ENCODE results near the gene OCLN.
"Not testable (repeated sequence)": the region's sequence is repeated elsewhere in the genome, so short reads cannot be mapped to it uniquely, and the experiment has no call there.

DNA sequence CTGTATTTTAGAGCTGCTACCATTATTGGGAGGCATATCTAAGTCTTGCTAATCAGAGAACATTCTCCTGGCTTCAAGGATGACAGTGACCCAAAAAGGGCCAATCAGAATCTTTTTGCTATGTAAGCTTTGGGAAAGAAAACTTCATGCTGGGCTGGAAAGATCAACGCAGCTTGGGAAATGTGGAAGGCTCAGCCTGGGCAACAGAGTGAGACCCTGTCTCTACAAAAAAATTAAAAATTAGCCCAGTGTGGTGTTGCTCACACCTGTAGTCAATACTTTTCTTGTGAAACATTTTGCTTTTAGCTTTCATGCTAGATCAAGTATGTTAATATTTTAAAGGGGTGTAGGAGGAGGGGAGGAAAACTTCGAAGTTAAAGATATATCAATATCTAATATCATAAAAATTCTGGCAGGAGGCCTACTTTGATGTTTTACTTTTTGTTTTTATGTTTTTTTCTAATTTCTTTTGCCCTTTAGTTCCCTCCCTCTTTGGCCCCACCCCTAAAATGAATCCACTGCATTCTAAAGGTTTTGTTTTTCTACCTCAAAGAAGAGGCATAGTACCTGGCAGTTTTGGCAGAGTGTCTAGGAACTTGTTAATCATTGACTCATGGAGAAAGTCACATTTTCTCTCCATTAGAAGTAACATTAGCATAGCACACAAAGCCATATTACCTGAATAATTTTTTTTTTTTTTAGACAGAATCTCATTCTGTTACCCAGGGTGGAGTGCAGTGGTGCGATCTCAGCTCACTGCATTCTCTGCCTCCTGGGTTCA lies 50.4 kb downstream of the OCLN start:
- TF ChIP-seq, protein P1, sequence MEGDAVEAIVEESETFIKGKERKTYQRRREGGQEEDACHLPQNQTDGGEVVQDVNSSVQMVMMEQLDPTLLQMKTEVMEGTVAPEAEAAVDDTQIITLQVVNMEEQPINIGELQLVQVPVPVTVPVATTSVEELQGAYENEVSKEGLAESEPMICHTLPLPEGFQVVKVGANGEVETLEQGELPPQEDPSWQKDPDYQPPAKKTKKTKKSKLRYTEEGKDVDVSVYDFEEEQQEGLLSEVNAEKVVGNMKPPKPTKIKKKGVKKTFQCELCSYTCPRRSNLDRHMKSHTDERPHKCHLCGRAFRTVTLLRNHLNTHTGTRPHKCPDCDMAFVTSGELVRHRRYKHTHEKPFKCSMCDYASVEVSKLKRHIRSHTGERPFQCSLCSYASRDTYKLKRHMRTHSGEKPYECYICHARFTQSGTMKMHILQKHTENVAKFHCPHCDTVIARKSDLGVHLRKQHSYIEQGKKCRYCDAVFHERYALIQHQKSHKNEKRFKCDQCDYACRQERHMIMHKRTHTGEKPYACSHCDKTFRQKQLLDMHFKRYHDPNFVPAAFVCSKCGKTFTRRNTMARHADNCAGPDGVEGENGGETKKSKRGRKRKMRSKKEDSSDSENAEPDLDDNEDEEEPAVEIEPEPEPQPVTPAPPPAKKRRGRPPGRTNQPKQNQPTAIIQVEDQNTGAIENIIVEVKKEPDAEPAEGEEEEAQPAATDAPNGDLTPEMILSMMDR (IDR thresholded peaks at IDR 0.05; ENCODE audit: poor library complexity, severe bottlenecking), result not testable (repeated sequence)
- TF ChIP-seq SMC3 (conservative IDR thresholded peaks at IDR 0.05; ENCODE audit: poor library complexity); EP300 (conservative IDR thresholded peaks at IDR 0.05; ENCODE audit: poor library complexity, severe bottlenecking); POLR2AphosphoS5 (IDR thresholded peaks at IDR 0.05); EZH2 (IDR thresholded peaks at IDR 0.05; ENCODE audit: borderline replicate concordance, insufficient read depth, low read length, poor library complexity, severe bottlenecking); RAD21 (conservative IDR thresholded peaks at IDR 0.05); TAF1 (IDR thresholded peaks at IDR 0.05; ENCODE audit: low read depth): not testable (repeated sequence)
- TF ChIP-seq, protein P2, sequence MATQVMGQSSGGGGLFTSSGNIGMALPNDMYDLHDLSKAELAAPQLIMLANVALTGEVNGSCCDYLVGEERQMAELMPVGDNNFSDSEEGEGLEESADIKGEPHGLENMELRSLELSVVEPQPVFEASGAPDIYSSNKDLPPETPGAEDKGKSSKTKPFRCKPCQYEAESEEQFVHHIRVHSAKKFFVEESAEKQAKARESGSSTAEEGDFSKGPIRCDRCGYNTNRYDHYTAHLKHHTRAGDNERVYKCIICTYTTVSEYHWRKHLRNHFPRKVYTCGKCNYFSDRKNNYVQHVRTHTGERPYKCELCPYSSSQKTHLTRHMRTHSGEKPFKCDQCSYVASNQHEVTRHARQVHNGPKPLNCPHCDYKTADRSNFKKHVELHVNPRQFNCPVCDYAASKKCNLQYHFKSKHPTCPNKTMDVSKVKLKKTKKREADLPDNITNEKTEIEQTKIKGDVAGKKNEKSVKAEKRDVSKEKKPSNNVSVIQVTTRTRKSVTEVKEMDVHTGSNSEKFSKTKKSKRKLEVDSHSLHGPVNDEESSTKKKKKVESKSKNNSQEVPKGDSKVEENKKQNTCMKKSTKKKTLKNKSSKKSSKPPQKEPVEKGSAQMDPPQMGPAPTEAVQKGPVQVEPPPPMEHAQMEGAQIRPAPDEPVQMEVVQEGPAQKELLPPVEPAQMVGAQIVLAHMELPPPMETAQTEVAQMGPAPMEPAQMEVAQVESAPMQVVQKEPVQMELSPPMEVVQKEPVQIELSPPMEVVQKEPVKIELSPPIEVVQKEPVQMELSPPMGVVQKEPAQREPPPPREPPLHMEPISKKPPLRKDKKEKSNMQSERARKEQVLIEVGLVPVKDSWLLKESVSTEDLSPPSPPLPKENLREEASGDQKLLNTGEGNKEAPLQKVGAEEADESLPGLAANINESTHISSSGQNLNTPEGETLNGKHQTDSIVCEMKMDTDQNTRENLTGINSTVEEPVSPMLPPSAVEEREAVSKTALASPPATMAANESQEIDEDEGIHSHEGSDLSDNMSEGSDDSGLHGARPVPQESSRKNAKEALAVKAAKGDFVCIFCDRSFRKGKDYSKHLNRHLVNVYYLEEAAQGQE (IDR thresholded peaks at IDR 0.05; ENCODE audit: borderline replicate concordance), result not testable (repeated sequence)

Data from neural cell (in vitro differentiated cells).